Right lobe of liver (tissue), 6 donors: ENCODE results near the gene RASSF7. TPM values are rescaled to one million over a fixed set of nuclear protein-coding genes. Genes with fewer than 3 reads are reported as not detected.
A peak's percentile ranks its signal among the peaks of the same experiment; 100 is the strongest.

Experiments
- ATAC-seq, 4 donors: fragments of 200-7000 bp; cut with Tn5 transposase; one replicate each; pipeline ENCODE4 v1.9.1; 2020; ENCODE audit warnings: mild to moderate bottlenecking in 4 of 4, moderate library complexity in 4 of 4
- DNase-seq, 3 donors: peaks; one replicate each; pipeline ENCODE4 v3.0.0-alpha.2; 2020
- H3K27ac ChIP-seq, 3 donors: fragments of 200-600 bp; one replicate each; pipeline ENCODE4 v1.8.0; 2022
- H3K27me3 ChIP-seq, 2 donors: fragments of 200-600 bp; one replicate each; pipeline ENCODE4 v1.8.0; 2022
- H3K36me3 ChIP-seq, 4 donors: fragments of 200-600 bp; sonication (generic) in 1 of 4; one replicate each; pipeline versions ENCODE4 v1.5.1 to v1.8.0; 2017 to 2022; ENCODE audit warnings: control low read depth in 1 of 4
- H3K4me1 ChIP-seq, 4 donors: fragments of 200-600 bp; sonication (generic) in 1 of 4; one replicate each; pipeline versions ENCODE4 v1.5.1 to v1.8.0; 2017 to 2022; ENCODE audit warnings: control low read depth in 1 of 4
- H3K4me3 ChIP-seq, 3 donors: fragments of 200-600 bp; one replicate each; pipeline ENCODE4 v1.8.0; 2022
- H3K9me3 ChIP-seq, 4 donors: fragments of 200-600 bp; sonication (generic) in 1 of 4; one replicate each; pipeline versions ENCODE4 v1.5.1 to v1.8.0; 2017 to 2022; ENCODE audit warnings: control low read depth in 1 of 4
- CTCF ChIP-seq, 4 donors: fragments of 200-600 bp in 3 of 4; fragments of 450-650 bp in 1 of 4; IDR thresholded peaks; one replicate each; pipeline versions ENCODE4 v1.5.1 to v1.8.0; 2016 to 2022; ENCODE audit warnings: antibody characterized with exemption in 4 of 4, mild to moderate bottlenecking in 2 of 4
- POLR2A ChIP-seq: fragments of 450-650 bp; IDR thresholded peaks from one replicate; pipeline ENCODE4 v1.6.1; 2017; ENCODE audit warnings: antibody characterized with exemption, mild to moderate bottlenecking
- WGBS: methylation state at CpG from one replicate; pipeline ENCODE4 v1.1.6; 2018; ENCODE audit warnings: low coverage, low lambda C conversion rate; ENCODE audit not compliant: insufficient coverage; ENCODE audit errors: missing lambda C conversion rate; 5-methylcytosine and 5-hydroxymethylcytosine counted together
- intact Hi-C, 2 donors: fragments of 100-400 bp; cut with DNase I; formaldehyde crosslinking; loops; one replicate each; pipeline versions ENCODE4 v1.11.2 to v1.14.1; 2022
- total RNA-seq, 6 experiments: library from RNA; depleted of rRNA in 2 of 6; stranded (reverse); fragments of >200 nt in 2 of 6; fragmentation: NEBNext Ultra II Directional in 3 of 6; extraction: Animal tissue kit (Norgen Biotek cat#: 25700) in 3 of 6; gene quantifications; one replicate each; pipeline versions ENCODE4 v1.1.0 to v1.2.4, GENCODE V29; 2016 to 2023
- donor health status: DM: no; HTN: yes; CAD: no.
- donor health status: DM: no; HTN: no; CAD: no.
- donor health status: DM: no; HTN: no; CAD: no.
- donor health status: DM: no; HTN: yes; CAD: no.
- donor health status: DM: no; HTN: yes; CAD: no.

RASSF7 gene
- total RNA-seq, 6 experiments from 2014 or later = 20.5 to 61.1 (median 39.5) TPM

DNA sequence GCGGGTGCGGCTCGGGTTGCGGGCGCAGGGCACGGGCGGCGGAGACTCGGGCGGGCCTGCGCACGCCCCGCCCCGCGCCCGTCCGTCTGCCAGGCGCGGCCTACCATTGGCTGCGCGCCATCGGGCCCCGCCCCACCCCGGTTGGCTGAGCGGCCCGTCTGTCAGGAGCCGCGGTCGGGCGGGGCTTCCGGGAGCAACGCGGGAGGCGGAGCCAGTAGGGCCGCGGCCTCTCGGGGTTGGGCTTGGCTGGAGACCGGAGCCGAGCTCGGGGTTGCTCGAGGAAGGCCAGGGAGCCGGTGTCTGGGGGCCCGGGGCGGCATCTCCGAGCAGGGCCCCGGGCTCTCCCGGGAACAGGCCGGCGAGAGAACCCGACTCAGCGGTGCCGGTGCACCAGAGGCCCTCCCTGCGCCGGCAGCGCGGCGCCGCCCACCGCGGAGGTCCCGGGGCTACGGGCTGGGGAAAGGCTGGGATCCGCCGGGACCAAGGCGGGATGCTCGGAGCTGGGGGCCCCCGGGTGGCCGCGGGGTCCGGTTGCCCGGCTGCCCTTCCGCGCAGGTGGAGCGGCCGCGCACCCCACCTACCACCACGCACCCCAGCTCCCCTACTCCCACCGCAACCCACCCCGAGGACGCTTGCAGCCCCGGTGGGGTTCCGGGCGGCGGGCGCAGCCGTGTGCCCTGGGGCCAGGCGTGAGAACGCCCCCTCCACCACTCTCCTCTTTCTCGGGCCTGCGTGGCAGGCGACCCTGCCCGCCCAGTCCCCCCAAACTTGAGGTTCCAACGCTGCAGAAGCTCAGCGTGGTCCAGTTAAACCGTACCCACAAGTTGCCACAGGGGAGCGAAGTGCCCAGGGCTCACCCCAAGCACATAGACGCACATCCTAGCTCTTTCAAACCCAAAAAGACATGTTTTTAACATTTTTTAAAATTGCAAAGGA, 25.0 kb upstream of the RASSF7 start, which contains the start of gene HRAS:
Gene HRAS, minus strand, starts transcription at position 58 of the 936 bp plus-strand sequence.
- Histone ChIP-seq H3K4me3 (peak within 1 kb of the TSS; percentile 70 to 78 (median 74)), H3K36me3 (peaks cover 0 to 9% (median 0%) of the 10 kb centered on the region in 4 donors), H3K27ac (peak within 1 kb of the TSS; percentile 44 to 47 (median 47)), H3K9me3 (no peaks in the 10 kb centered on the region), H3K4me1 (peaks cover 0 to 22% (median 8%) of the 10 kb centered on the region in 4 donors), H3K27me3 (no peaks in the 10 kb centered on the region)
- TF ChIP-seq CTCF (IDR thresholded peaks at IDR 0.05) = no peak
- peak; percentile 68 for TF ChIP-seq POLR2A
- DNase-seq (peak; percentile 96 to 97 (median 96)), ATAC-seq (peak; percentile 84 to 91 (median 88))
- 25% methylated on average over 3 of the region's 97 CpGs for WGBS
- intact Hi-C loops = no loop called here

DNA sequence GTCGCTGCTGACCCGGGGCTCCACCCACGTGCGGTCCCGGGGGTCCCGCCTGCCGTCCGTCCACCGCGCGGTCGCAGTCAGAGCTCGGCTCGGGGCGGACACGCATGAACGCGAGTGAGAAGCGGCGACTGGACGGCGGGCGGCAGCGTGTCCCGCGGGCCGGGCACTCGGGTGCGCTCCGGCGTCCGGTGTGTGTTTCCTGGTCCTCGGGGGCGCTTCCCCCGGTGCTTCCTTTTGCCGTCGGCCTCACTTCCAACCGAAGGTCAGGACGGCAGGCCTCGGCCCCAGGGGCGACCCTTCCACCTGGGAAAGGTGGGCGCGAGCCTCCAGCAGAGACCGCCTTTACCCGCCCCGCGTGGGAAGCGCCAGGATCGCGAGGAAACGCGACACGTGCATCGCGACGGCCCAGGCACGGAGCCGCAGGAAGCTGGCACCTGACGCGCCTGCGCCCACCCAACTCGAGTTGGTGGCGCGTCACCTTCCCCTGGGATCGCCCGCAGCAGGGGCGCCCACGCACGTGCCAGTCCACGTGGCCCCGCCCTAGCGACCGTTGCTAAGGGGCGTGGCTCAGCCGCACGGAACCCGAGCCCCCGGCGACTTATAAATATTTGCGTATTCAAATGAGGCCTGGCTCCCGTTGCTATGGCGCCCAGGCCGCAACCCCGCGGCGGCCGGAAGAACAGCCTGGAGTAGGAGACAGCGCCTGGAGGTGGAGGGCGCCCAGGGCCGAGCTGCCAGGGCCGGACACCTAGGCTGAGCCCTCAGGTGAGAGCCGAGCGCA, 23.7 kb upstream of the RASSF7 start, which contains the start of gene LRRC56:
Gene LRRC56, plus strand, starts transcription at position 687 of the 781 bp plus-strand sequence. CDS start 3,158 bp downstream, outside the sequence.
- H3K9me3 ChIP-seq = no peaks in the 10 kb centered on the region
- H3K36me3 ChIP-seq = peaks cover 0 to 9% (median 0%) of the 10 kb centered on the region in 4 donors
- peak within 1 kb of the TSS in 1 of 3 donors; percentile 23 for H3K27ac ChIP-seq
- no peaks in the 10 kb centered on the region for H3K27me3 ChIP-seq
- ATAC-seq (peak; percentile 58 to 72 (median 60)), DNase-seq (peak; percentile 84 to 91 (median 91))
- H3K4me1 ChIP-seq = peaks cover 0 to 22% (median 8%) of the 10 kb centered on the region in 4 donors
- H3K4me3 ChIP-seq = peak within 1 kb of the TSS; percentile 25 to 37 (median 30)
- under 1% methylated on average over 19 of the region's 93 CpGs for WGBS
- intact Hi-C loops = no loop called here
- no peak for TF ChIP-seq POLR2A

GRCh38 chr11:537622-538430, 22.9 kb upstream of the RASSF7 start:
- WGBS = 0% methylated on average over 1 of the region's 19 CpGs
- no peak overlapping the region for H3K27ac ChIP-seq
- ATAC-seq (no peak), DNase-seq (peak in 1 of 3 donors; percentile 21)
- H3K36me3 ChIP-seq = peaks cover 0 to 5% (median 0%) of the 10 kb centered on the region in 4 donors
- peaks cover 0 to 22% (median 8%) of the 10 kb centered on the region in 4 donors for H3K4me1 ChIP-seq
- H3K4me3 ChIP-seq = peak overlapping the region; percentile 25 to 37 (median 30)
- no peaks in the 10 kb centered on the region for H3K9me3 ChIP-seq
- TF ChIP-seq CTCF (IDR thresholded peaks at IDR 0.05) = no peak
- intact Hi-C loops = no loop called here
- H3K27me3 ChIP-seq = no peaks in the 10 kb centered on the region

DNA sequence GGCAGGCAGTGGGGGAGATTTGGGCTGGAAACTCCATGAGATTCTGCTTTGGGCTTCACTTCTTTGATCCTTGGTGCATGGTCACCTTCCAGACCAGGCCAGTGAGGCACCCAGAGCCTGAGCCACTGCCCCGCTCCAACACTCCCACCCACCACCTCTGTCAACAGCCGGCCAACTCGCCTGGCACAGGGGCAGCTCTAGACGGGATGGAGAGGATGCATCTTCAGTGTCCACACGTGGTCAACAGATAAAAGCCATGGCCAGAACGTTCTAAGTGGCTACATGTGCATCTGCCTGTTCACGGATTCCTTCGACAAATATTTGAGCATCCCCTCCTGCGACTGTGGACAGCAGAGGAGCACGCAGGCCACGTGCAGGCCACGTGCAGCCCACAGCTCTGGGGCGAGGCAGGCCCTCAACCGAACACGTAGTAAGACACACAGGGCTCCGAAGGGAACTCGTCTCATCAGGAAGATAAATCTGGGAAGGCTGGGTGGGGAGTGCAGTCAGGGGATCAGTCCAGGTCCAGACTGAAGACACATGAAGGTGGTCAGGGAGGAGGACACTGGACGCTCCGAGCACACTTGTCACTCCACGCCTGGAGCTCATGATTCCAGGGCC, 22.2 kb upstream of the RASSF7 start:
- Histone ChIP-seq H3K4me1 (peaks cover 0 to 22% (median 8%) of the 10 kb centered on the region in 4 donors), H3K9me3 (no peaks in the 10 kb centered on the region), H3K36me3 (no peaks in the 10 kb centered on the region), H3K27ac (no peak overlapping the region), H3K27me3 (no peaks in the 10 kb centered on the region), H3K4me3 (no peak overlapping the region)
- ATAC-seq = no peak
- 81% methylated on average over 6 of the region's 20 CpGs for WGBS
- DNase-seq = peak in 1 of 3 donors; percentile 56
- intact Hi-C loops = no loop called here
- TF ChIP-seq CTCF (IDR thresholded peaks at IDR 0.05) = no peak
